CD4-positive, alpha-beta T cell treated with Interferon gamma for 1 hour (primary cell): Measurements from ENCODE around the gene CCL28.
"Not testable (repeated sequence)": the region's sequence is repeated elsewhere in the genome, so short reads cannot be mapped to it uniquely, and the experiment has no call there.

ENCODE experiments used
- DNase-seq: peaks from one replicate; pipeline ENCODE4 v3.0.0-alpha.2; 2020

CCL28 gene, protein sequence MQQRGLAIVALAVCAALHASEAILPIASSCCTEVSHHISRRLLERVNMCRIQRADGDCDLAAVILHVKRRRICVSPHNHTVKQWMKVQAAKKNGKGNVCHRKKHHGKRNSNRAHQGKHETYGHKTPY

DNA sequence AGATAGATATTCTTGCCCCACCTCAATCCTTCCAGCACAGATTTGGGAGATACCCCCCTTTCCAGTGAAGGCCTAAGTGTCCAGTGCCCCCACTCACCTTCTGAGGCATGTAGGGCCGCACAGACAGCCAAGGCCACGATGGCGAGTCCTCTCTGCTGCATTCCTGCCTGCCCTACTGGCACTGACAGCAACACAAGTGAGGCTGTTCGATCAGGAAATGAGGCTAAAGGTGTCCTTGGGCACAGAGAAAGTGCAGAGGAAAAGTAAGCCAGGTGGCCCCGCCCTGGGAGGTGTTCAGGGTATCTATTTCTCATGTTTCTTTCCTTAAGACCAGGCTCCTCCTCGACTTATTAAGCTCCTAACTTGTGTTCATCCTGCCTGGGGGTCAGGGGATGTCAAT is at the start of gene CCL28:
Gene CCL28, minus strand, starts transcription at position 236 of the 400 bp plus-strand sequence. Its CDS starts 75 bp downstream, at position 161.
- no peak for DNase-seq

DNA sequence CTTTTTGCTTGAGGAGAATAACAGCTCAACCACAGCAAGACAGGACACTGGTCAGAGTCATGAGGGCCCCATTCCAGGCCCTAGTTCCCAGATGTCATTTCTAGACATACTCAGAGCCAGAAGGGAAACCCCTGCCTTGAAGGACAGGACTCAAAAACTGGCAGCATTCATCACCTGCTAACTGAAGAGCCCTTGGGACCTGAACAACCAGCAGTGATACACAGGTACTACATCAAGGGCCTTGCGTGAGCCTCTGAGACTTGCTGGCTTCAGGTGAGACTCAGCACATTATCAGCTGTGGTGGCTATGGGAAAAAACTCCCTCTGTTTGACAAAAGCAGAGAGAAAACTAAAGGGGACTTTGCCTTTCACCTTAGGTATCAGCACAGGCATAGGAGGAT is 48.9 kb upstream of the CCL28 start:
- no peak for DNase-seq

DNA sequence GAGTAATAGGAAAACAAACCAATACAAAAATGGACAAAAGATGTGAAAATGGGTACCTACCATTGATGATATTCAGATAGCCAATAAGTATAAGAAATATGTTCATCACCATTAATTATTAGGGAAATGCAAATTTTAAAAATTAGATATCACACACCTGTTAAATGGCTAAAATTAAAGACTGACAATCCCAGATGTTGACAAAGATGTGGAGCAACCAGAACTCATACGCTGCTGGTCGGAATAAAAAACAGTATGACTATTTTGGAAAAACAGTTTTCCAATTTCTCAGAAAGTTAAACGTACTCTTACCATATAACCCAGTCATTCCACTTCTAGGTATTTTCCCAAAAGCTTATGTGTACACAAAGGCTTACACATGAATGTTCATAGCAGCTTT is 44.4 kb upstream of the CCL28 start:
- DNase-seq: no peak

DNA sequence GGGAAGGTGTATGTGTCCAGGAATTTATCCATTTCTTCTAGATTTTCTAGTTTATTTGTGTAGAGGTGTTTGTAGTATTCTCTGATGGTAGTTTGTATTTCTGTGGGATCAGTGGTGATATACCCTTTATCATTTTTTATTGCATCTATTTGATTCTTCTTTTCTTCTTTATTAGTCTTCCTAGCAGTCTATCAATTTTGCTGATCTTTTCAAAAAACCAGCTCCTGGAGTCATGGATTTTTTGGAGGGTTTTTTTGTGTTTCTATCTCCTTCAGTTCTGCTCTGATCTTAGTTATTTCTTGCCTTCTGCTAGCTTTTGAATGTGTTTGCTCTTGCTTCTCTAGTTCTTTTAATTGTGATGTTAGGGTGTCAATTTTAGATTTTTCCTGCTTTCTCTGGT is 29.4 kb upstream of the CCL28 start:
- not testable (repeated sequence) for DNase-seq

DNA sequence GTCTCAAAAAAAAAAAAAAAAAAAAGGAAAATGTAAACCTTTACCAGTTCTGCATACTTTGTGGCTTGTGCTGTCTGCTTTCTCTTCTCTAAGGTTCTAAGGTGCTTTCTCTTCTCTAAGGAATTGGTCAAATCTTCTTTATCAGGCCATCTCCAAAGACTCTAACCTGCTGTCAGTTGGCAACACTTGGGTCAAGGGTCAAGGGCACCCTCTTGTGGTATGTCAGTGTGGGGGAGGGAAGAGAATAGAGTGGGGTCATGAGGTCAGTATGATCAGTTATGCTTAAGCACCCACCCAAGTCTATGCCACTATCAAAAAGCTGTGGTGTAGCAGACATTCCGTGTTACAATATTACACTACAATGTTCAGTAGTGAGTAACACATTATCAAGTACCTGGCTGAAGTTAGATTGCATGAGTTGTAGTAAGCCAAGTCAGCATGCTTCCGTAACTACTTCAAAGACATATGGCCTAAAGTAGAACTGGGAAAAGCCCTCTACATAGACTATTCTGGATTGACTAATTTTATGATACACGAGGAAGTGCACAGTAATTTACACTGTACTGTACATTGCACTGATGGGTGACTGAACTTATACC is 25.0 kb upstream of the CCL28 start:
- no peak for DNase-seq

DNA sequence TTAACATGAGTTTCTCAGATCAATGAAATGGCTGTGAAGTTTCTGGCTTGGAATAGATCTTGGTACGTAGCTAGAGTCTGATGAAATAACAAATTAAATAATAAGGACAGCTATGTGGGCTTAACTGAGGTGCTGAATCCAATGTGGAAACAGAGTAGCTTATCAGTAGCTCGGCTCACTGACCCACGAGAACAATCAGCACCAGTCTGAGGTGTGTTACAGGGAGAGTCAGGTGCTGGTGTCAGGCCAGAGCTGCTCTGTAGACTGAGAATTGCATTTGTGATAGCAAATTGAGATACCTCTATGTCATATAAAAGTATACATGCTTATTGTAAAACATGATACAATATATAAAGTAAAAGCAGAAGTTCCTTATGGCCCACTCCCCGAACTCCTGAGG is 21.2 kb upstream of the CCL28 start:
- DNase-seq: no peak

DNA sequence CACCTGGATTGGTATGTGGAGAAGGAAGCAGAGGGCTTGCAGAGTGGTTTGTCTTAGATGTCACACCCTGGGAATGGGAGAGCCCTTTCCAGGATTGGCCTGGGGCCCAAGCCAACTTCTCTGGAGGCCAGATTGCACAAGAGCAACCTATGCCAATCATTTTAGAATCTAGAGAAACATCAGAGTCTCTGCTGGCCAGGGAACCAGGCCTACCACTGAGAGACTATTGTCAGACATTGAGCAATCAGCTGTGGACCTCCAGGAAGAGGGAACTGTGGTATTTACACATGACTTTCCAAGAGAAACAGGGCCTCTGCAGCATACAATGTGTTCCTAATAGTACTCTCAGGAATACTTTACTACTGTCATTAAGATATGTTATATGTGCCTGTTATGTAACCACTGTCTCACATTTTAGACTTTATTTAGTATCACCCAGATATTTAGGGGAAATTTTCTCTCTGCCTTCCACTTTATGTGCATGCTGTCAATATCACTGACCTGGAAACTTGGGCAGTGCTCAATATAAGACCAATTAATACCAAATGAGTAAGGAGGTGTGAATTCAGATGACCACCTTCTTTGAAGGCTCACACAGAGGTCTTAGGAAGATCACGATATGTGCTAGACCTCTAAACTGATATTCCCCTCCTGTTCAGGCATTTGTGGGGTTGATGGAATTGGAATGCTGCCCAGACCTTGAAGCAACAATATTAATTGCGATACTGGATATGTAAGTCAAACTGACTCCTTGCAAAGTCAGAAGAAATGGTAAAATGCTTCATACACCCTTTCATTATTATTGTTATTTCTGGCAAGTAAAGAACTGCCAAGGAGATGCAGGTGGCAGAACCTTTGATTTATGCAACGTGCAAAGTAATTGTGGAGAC is 20.5 kb upstream of the CCL28 start:
- no peak for DNase-seq

DNA sequence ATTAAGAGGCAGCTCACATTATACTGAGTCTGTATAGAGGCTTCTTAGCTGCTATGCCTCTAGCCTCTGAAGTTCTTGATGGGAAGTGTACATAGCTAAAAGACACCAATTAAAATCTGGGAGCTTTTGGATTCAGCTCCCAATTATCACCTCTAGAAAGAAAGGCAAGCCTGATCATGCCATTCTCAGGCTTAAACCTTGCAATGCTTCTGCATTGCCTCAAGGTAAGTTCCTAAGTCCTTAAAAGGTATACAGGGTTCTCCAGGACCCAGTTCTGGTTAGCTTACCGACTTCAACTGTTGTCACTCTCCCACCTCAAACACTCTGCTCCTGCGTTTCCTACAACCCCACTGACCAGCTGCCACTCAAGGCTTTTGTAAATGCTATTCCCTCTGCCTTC is 17.5 kb upstream of the CCL28 start:
- no peak for DNase-seq

DNA sequence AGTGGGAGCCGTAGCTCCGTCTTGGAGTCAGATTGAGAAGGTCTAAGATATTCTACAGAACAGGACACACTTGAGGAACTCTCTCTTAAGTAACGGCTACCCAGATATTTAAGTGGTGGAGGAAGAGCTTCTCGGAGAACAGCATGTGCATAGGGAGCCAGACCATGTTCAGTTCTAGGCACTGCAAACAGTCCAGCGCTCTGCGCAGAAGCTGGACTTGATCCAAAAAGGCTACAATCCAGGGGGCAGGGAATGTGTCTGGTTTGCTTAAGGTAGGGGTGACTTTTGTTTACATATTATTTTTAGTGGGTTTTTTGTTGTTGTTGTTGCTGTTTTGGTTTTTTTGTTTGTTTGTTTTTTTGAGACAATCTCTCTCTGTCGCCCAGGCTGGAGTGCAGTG is 16.8 kb upstream of the CCL28 start:
- DNase-seq: no peak

DNA sequence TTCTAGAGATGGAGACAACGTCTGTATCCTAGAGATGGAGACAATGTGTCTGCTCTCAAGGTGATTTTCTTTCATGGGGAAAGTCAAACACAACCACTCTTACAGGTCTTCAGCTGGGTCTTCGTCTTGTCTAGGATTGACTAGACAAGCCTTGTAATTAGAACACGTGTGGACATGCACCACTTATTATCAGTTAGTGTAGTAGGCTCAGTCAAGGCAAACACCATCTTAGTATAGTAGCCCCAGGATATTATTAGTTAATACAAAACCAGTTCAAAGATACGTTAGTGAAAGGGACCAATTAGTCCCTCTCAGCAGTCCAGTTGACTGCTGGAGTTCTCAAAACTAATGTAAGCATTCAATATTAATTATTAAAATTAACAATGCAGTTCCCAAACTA is 15.1 kb upstream of the CCL28 start:
- no peak for DNase-seq

DNA sequence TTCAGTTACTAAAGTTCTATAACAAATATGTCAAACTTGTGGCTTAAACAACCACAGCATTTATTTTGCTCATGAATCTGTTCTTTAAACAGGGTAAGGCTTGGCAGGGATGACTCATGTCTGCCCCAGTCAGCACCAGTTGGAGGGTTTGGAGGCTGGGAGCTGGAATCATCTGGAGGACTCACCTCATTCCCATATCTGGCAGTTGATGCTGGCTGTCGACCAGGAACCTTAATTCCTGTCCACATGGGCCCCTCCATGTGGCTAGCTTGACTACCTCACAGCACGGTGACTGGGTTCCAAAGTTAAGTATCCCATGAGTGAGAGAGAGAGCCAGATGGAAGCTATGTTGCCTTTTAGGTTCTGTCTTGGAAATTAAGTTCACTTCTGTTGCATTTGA is 13.8 kb upstream of the CCL28 start:
- no peak for DNase-seq

DNA sequence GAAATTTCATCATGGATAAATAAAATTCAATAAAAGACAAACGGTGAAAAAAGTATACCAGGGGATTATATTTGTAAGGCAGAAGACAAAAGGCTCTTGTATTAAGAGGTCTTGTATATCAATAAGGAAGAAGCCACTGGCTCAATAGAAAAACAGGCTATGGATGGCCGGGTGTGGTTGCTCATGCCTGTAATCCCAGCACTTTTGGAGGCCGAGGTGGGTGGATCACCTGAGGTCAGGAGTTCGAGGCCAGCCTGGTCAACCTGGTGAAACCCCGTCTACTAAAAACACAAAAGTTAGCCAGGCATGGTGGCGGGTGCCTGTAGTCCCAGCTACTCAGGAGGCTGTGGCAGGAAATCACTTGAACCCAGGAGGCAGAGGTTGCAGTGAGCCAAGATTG is 10.9 kb upstream of the CCL28 start:
- DNase-seq: not testable (repeated sequence)

DNA sequence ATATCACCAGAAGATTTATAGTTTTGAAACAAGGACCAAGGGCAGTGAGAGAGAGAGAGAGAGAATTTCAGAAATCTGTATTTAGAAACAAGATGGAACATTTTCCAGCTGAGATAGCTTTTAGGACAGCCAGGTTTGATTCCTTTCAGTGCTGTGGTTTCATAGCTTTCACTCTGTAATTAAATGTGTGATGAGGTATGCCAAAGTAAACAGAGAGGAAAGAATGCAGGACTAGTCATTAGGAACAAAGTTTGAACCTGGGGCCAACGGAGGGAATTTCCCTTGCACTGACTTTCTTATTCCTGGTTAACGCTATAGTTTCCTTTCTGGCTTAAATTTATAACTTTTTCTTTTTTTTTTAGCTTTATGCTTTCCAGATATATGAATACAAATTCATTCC is 10.0 kb upstream of the CCL28 start:
- no peak for DNase-seq

DNA sequence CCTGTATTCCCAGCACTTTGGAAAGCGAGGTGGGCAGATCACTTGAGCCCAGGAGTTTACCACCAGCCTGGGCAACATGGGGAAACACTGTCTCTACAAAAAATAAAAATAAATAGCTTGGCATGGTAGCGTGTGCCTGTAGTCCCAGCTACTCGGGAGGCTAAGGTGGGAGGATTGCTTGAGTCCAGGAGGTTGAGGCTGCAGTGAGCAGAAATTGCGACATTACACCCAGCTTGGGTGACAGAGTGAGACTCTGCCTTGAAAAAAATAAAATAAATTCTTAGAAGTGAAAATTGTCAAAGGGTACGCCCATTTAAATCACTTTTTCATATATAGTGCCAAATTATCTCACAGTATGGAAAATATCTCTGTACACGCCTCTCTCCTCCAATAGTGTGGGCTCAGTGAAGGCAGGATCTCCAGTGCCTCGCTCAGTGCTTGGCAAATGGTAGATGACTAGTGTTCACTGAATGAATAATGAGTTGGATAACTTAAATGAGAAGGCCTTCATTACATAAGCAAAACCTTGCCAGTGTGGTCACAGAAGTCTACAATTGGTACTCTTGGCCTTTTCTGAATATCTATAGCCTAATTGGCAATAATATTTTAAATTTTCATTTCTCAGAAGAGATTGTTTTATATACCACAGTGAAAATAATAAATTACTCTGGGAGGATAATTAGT is 9.4 kb upstream of the CCL28 start:
- no peak for DNase-seq

DNA sequence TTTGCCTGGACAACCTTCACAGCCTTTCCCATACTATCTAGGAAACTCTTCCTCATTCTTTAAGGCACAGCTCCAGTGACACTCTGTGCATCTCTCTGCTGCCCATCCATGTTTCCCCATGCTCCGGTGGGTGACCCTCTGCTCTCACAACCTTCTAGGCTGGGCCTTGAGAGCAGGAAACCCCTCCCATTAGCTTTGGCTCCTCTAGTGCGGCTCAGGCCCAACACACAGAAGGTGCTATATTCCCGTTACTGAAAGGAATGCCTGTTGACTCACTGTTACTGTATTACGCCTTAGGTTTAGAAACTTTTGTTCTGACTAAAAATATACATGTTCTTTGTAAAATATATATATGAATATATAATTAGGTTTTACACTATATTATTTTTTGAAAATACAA is 8.1 kb upstream of the CCL28 start:
- DNase-seq: no peak

DNA sequence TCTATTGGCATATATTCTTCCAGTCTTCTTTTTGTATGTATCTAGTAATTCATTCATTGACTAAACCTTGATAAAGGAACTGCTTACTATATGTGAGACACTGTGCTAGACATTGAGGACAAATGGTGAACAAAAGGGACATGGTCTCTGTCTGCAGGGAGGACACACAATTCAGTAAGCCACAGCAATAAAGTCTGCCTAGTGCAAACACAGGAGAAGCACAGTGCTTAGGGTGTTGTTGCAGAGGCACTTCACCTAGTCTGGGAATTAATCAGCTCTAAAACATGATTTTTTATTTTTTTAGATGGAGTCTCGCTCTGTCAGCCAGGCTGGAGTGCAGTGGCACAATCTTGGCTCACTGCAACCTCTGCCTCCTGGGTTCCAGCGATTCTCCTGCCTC is 6.4 kb upstream of the CCL28 start:
- no peak for DNase-seq

DNA sequence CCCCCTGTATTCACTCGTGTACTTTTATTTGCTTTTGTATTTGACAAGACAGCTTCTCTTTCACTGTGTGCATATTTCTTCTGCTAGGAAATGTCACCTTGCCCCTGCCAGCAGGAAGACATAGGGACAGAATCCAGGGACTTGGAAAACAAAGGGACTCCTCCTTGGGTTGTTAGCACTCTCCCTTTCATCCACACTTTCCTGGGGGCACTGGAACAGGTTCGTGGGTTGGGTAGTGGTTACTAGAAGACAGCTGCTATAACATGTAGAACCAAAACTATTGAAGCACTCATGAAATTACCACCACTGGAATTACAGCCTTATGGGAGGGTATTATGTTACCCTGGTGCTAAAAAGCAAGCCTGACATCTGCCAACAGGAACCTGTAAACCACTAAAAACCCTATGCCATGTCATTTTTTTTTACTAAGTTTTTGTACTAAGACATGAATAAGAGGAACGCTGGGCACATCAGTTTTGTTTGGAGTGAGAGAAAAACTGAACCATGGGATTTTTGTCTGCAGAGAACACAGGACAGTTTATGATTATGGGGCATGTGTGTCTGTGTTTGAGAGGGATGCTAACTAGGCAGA is 4.7 kb upstream of the CCL28 start:
- no peak for DNase-seq

DNA sequence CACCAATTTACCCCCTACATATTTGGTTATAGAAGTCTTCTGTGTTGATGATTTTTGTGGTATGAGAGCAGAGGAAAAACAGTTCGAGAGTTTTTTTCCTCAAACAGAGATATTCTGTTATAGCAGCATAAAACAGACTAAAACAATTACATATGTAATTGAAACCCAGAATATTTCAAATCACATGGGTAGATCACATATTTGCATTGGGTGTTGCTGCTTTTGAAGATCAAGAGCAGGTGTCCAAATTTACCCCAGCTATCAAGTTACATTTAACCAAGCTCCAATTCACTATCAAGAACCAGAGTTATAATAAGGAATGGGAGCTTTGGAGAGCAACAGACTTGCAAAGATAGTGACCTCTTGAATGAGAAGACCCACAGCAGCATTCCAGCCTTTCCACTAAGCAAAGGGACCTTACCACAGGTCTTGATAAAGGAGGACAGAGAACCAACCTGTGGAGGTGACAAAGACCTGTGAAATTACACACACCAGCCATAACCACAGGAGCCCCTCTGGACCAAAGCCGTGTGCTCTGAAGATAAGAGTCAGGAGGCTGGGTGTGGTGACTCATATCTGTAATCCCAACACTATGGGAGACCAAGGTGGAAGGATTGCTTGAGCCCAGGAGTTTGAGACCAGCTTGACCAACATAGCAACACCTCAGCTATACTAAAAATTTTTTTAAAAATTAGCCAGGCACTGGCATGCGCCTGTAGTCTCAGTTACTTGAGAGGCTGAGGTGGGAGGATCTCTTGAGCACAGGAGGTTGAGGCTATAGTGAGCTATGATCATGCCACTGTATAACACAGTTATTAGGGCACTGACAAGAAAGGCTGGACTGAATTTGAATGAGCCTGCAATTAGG is 4.0 kb upstream of the CCL28 start:
- no peak for DNase-seq

DNA sequence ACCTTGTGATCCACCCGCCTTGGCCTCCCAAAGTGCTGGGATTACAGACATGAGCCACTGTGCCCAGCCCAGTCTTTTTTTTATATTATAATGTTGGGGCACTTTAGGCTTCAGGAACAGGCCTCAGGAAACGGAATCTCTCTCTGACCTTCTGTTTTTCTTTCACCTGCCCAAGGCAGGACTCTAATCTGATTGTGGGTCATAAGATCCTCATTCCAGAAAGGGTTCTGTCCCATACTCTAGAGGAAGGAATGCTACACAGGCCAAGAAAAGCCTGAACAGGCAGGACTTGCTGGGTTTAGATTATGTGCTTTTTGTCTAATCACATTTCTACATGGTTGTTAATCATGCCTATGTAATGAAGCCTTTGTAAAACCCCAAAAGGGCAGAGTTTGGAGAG is 1.8 kb upstream of the CCL28 start:
- no peak for DNase-seq

DNA sequence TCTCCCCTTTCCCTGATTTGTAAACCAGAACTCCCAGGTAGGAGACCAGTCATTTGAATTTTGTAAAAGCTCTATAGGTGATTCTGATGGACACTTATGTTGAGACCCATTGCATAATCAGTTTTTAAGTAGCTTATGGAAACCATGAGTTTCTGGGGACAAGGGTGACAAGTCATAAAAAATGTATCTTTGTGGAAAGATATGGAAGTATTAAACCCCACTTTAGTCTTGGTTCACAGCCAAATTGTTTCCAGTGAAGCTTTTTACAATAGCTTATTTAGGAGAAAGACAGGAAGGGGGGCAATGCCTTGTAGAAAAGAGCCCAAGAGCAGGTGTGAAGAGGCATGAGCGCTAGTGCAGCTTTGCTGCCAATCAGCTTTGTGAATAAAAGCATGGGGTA is 453 bp upstream of the CCL28 start:
- DNase-seq: no peak

DNA sequence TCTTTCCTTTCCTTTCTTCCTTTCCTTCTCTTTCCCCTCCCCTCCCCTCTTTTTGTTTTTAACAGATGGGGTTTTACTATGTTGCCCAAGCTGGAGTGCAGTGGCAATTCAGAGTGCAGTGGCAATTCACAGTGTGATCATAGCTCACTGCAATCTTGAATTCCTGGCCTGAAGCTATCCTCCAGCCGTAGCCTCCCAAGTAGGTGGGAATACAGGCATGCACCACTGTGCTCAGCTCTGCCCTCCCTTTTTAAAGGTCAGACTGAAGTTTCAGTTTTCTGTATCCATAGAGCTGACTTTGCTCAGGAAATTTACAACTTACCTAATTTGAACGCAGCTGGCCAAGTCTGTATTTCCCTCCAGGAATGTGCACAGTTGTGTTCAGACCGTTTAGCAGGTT is 696 bp downstream of the CCL28 start:
- no peak for DNase-seq

DNA sequence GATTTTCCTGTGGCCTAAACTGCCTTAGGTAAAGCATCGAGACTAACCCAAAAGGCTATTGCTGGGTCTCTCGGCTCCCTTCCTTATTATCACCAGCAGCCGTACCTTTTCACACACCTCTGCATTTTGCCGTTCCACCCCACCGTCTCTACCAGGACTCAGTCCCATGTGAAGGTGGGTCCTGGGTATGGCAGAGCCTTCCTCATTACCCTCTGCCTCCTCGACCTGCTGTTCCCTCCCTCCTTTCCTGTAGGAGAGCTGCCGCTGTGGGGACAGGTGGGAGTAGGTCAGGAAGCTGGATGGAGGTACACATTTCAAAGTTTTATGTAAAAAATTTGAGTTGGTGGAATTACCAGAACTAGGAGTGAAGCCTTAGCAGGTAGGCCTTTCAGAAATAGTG is 1.8 kb downstream of the CCL28 start:
- DNase-seq: no peak
